NCI-H345 treated with DMSO at 0.1 percent for 48 hours (cell line): ENCODE data around the gene IREB2.
"Not testable (repeated sequence)": the region's sequence is repeated elsewhere in the genome, so short reads cannot be mapped to it uniquely, and the experiment has no call there.

Source experiments
- DNase-seq: peaks from one replicate; lab custom pipeline; 2025; ENCODE audit not compliant: unreplicated experiment; lab: John Stamatoyannopoulos, UW

The IREB2 gene

GRCh38 chr15:78432664-78433063 is 5.4 kb upstream of the IREB2 start:
- DNase-seq, result no peak

GRCh38 chr15:78434134-78434533 is 3.9 kb upstream of the IREB2 start:
- no peak for DNase-seq

- not testable (repeated sequence) for DNase-seq
Observed at GRCh38 chr15:78434711-78435110, 3.3 kb upstream of the IREB2 start.

- no peak for DNase-seq
Observed at GRCh38 chr15:78437107-78437761, 782 bp upstream of the IREB2 start.

GRCh38 chr15:78438619-78439285 is 736 bp downstream of the IREB2 start:
- no peak for DNase-seq

GRCh38 chr15:78440375-78441373 is 2.7 kb downstream of the IREB2 start:
- DNase-seq, result no peak

GRCh38 chr15:78444255-78444654 is 6.2 kb downstream of the IREB2 start:
- DNase-seq, result no peak

GRCh38 chr15:78445875-78446274 is 7.9 kb downstream of the IREB2 start:
- no peak for DNase-seq

GRCh38 chr15:78446551-78446950 is 8.5 kb downstream of the IREB2 start:
- no peak for DNase-seq

GRCh38 chr15:78448441-78449219 is 10.6 kb downstream of the IREB2 start:
- DNase-seq, result no peak

GRCh38 chr15:78449220-78449999 is 11.4 kb downstream of the IREB2 start:
- no peak for DNase-seq

GRCh38 chr15:78450285-78450858 is 12.4 kb downstream of the IREB2 start:
- DNase-seq, result peak; percentile 23

GRCh38 chr15:78452485-78452884 is 14.5 kb downstream of the IREB2 start:
- no peak for DNase-seq

GRCh38 chr15:78453447-78453846 is 15.4 kb downstream of the IREB2 start:
- DNase-seq, result no peak

- no peak for DNase-seq
Observed at GRCh38 chr15:78454992-78455391, 17.0 kb downstream of the IREB2 start.

- no peak for DNase-seq
Observed at GRCh38 chr15:78455749-78456148, 17.7 kb downstream of the IREB2 start.

- DNase-seq, result no peak
Observed at GRCh38 chr15:78456426-78456825, 18.4 kb downstream of the IREB2 start.

- no peak for DNase-seq
Observed at GRCh38 chr15:78457101-78457500, 19.1 kb downstream of the IREB2 start.

- DNase-seq, result no peak
Observed at GRCh38 chr15:78460737-78461136, 22.7 kb downstream of the IREB2 start.
